Measurements from ENCODE around the gene C16orf82. TPM values are rescaled to one million over a fixed set of nuclear protein-coding genes. Genes with fewer than 3 reads are reported as not detected.

The C16orf82 gene
- total RNA-seq, 1 experiment from 2014 or later: not detected

DNA sequence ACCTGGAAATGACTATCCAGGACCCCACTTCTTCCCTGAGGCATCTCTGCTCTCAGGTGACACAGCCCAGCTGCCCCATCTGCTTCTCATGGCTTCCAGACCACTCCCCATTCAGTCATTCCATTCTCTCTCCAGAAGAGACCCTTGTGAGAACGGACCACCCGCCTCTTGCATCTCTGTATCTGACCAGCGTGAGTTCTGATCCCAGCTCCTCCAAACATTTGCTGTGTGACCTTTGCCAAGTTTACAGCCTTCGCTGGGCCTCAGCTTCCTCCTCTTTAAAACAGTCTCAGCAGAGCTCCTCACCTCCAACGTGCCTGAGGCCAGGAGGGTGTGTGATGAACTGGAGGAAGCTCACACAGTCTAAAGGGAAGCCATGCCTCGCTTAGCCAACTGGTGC is 39.6 kb downstream of the C16orf82 start:
- no peak for DNase-seq (ENCODE audit: unreplicated experiment)
- Mint-ChIP-seq H3K36me3 (ENCODE audit: insufficient read depth, unreplicated experiment) (peaks cover 7% of the 10 kb centered on the region), H3K27me3 (ENCODE audit: insufficient read depth, unreplicated experiment) (no peaks in the 10 kb centered on the region), H3K9me3 (ENCODE audit: unreplicated experiment) (peaks cover 5% of the 10 kb centered on the region), H3K27ac (ENCODE audit: low read depth, unreplicated experiment) (no peak overlapping the region), H3K4me3 (ENCODE audit: unreplicated experiment) (no peak overlapping the region), H3K4me1 (ENCODE audit: insufficient read depth, unreplicated experiment) (no peaks in the 10 kb centered on the region)
- POLR2A ChIA-PET: no interaction called here
- intact Hi-C loops (cut with micrococcal nuclease): no loop called here
- TF ChIP-seq CTCF (IDR thresholded peaks at IDR 0.05; ENCODE audit: unreplicated experiment): no peak
- CTCF ChIA-PET: interaction anchor here (0.5 to 0.6 kb wide), 3 partner anchors 130 to 659 kb away, joined by 3 to 4 read pairs (median 3); no protein-coding TSS in a partner anchor
- no TSS peak for BruUV-seq (replicated peaks)

DNA sequence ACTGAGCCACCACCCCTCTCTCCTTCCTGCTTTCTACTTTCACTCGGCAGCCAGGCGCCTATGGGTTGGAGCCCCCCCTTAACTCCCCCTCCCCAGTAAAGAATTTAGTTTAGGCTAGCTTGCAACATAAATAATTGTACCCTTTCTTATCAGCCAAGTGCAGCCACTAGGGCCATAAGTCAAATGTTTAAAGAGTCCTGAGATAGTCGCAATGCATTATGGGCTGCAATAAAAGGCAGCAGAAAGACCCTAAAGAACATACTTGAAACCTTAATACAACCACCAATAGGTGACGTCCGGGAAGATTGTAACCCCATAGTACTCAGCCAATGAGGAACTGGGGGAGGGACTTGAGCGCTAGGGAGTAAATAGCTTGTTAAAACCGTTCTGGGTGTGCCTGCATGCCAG is 40.5 kb downstream of the C16orf82 start:
- ChIA-PET CTCF (interaction anchor here (0.6 to 0.7 kb wide), 4 partner anchors 86 to 615 kb away, joined by 3 read pairs; no protein-coding TSS in a partner anchor), POLR2A (no interaction called here)
- Mint-ChIP-seq H3K27me3 (ENCODE audit: insufficient read depth, unreplicated experiment) (peaks cover under 1% of the 10 kb centered on the region), H3K36me3 (ENCODE audit: insufficient read depth, unreplicated experiment) (peaks cover 7% of the 10 kb centered on the region), H3K27ac (ENCODE audit: low read depth, unreplicated experiment) (no peak overlapping the region), H3K9me3 (ENCODE audit: unreplicated experiment) (peaks cover 5% of the 10 kb centered on the region), H3K4me3 (ENCODE audit: unreplicated experiment) (no peak overlapping the region), H3K4me1 (ENCODE audit: insufficient read depth, unreplicated experiment) (no peaks in the 10 kb centered on the region)
- no peak for TF ChIP-seq CTCF (IDR thresholded peaks at IDR 0.05; ENCODE audit: unreplicated experiment)
- no peak for DNase-seq (ENCODE audit: unreplicated experiment)
- no TSS peak for BruUV-seq (replicated peaks)
- intact Hi-C loops (cut with micrococcal nuclease): no loop called here

GRCh38 chr16:27108051-27108770 is 41.5 kb downstream of the C16orf82 start:
- Mint-ChIP-seq H3K27ac (ENCODE audit: low read depth, unreplicated experiment) (no peak overlapping the region), H3K4me1 (ENCODE audit: insufficient read depth, unreplicated experiment) (no peaks in the 10 kb centered on the region), H3K36me3 (ENCODE audit: insufficient read depth, unreplicated experiment) (peaks cover 7% of the 10 kb centered on the region), H3K9me3 (ENCODE audit: unreplicated experiment) (peaks cover 1% of the 10 kb centered on the region), H3K27me3 (ENCODE audit: insufficient read depth, unreplicated experiment) (peaks cover 11% of the 10 kb centered on the region), H3K4me3 (ENCODE audit: unreplicated experiment) (no peak overlapping the region)
- no peak for DNase-seq (ENCODE audit: unreplicated experiment)
- no peak for TF ChIP-seq CTCF (IDR thresholded peaks at IDR 0.05; ENCODE audit: unreplicated experiment)
- intact Hi-C loops (cut with micrococcal nuclease): no loop called here
- no TSS peak for BruUV-seq (replicated peaks)
- ChIA-PET POLR2A (no interaction called here), CTCF (interaction anchor here (1.0 kb wide), 1 partner anchor 1831 kb away, joined by 4 read pairs; no protein-coding TSS in a partner anchor)

DNA sequence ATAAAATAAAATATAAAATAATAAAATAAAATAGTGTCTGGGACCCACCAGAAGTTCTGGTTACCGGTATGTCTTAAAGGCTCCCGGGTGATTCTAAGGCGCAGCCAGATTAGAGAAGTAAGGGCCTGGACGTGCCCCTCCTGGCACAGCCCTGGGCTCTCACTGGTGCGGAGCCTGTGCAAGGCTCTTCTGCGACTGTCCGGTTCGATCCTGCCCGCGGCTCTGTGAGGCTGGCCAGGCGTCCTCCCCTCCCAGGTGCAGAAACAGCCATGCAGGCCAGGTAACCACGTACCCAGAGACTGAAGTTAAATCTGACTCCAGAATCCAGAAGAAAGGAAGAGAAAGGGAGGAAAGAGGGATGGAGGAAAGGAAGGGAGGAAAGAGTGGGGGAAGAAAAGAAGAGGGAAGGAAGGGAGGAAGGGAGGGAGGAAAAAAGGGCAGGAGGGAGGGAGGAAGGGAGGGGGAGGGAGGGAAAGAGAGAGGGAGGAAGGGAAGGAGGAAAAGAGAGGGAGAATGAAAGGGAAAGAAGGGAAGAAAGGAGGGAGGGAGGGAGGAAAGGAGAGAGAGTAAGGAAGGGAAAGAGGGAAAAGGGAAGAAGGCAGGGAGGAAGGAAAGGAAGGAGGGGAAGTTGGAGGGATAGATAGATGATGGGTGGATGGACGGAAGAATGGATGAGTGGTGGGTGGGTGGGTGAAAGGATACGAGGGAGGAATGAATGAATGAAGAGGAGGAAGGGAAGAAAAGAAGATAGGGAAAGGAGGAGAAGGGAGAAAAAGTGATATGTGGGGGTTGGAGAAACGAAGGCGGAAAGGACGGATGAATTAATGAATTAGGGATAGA is 42.3 kb downstream of the C16orf82 start:
- TF ChIP-seq CTCF (IDR thresholded peaks at IDR 0.05; ENCODE audit: unreplicated experiment): no peak
- BruUV-seq (replicated peaks): no TSS peak
- intact Hi-C loops (cut with micrococcal nuclease): loop anchor here (1.0 kb wide), 2 partner anchors 1271 to 1833 kb away; no protein-coding TSS in a partner anchor
- DNase-seq (ENCODE audit: unreplicated experiment): no peak
- Mint-ChIP-seq H3K4me3 (ENCODE audit: unreplicated experiment) (no peak overlapping the region), H3K36me3 (ENCODE audit: insufficient read depth, unreplicated experiment) (peaks cover 7% of the 10 kb centered on the region), H3K27me3 (ENCODE audit: insufficient read depth, unreplicated experiment) (peaks cover 19% of the 10 kb centered on the region), H3K4me1 (ENCODE audit: insufficient read depth, unreplicated experiment) (no peaks in the 10 kb centered on the region), H3K27ac (ENCODE audit: low read depth, unreplicated experiment) (no peak overlapping the region), H3K9me3 (ENCODE audit: unreplicated experiment) (no peaks in the 10 kb centered on the region)
- ChIA-PET POLR2A (no interaction called here), CTCF (interaction anchor here (0.8 to 2.3 kb wide), 9 partner anchors 11 to 1834 kb away, joined by 3 to 12 read pairs (median 4); no protein-coding TSS in a partner anchor)
